Neural crest cell (in vitro differentiated cells): ENCODE data around the gene KCNA10. TPM values are rescaled to one million over a fixed set of nuclear protein-coding genes. Genes with fewer than 3 reads are reported as not detected.

Experiments used
- DNase-seq: peaks from one replicate; pipeline ENCODE4 v3.0.0; 2021; ENCODE audit warnings: low read depth, mixed read lengths, low spot score
- H3K27ac Mint-ChIP-seq: one replicate; pipeline ENCODE4 v1.8.0; 2021; ENCODE audit warnings: mild to moderate bottlenecking, mixed read lengths; ENCODE audit not compliant: unreplicated experiment
- H3K27me3 Mint-ChIP-seq: 2 replicates; pipeline ENCODE4 v1.8.0; 2021; ENCODE audit warnings: low read depth, mild to moderate bottlenecking, mixed read lengths
- H3K36me3 Mint-ChIP-seq: 2 replicates; pipeline ENCODE4 v1.8.0; 2021; ENCODE audit warnings: low read depth, mild to moderate bottlenecking, mixed read lengths
- H3K4me1 Mint-ChIP-seq: 2 replicates; pipeline ENCODE4 v1.8.0; 2021; ENCODE audit warnings: mixed read lengths
- H3K4me3 Mint-ChIP-seq: one replicate; pipeline ENCODE4 v1.8.0; 2021; ENCODE audit warnings: mild to moderate bottlenecking, mixed read lengths
- H3K9me3 Mint-ChIP-seq: 2 replicates; pipeline ENCODE4 v1.8.0; 2021; ENCODE audit warnings: mixed read lengths
- total RNA-seq: library from RNA; stranded (reverse); gene quantifications from 2 replicates; pipeline ENCODE4 v1.2.1, GENCODE V29; 2021
- TF ChIP-seq, protein P1 (sequence below): fragments of 200-600 bp; sonication (generic); conservative IDR thresholded peaks from 2 replicates; pipeline ENCODE4 v1.5.0; 2021; ENCODE audit warnings: antibody characterized with exemption, mild to moderate bottlenecking

The KCNA10 gene
- total RNA-seq, 1 donor from 2014 or later, result not detected

DNA sequence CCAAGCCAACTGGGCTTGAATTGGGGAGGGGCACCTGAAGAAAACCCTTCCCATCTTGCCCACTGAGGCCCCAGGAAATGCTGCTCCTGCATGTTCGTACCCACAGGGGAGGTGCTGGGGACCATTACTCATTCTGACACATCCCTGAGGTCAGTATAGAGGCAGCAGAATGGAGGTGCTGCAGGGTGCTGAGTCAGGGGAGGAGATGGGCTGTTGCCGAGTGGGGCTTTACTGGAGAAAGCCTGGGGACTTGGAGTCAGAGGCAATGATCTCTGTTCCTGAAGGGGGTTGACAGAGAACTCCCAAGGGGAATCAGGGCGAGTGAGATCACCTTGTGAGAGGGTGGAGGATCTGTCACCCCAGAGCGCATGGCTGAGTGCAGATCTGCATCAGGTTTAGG, 40.2 kb upstream of the KCNA10 start:
- Mint-ChIP-seq H3K4me1 (peaks cover 21% of the 10 kb centered on the region), H3K27me3 (peaks cover 32% of the 10 kb centered on the region), H3K4me3 (no peak overlapping the region), H3K36me3 (no peaks in the 10 kb centered on the region), H3K9me3 (no peaks in the 10 kb centered on the region), H3K27ac (no peak overlapping the region)
- TF ChIP-seq, protein P1, sequence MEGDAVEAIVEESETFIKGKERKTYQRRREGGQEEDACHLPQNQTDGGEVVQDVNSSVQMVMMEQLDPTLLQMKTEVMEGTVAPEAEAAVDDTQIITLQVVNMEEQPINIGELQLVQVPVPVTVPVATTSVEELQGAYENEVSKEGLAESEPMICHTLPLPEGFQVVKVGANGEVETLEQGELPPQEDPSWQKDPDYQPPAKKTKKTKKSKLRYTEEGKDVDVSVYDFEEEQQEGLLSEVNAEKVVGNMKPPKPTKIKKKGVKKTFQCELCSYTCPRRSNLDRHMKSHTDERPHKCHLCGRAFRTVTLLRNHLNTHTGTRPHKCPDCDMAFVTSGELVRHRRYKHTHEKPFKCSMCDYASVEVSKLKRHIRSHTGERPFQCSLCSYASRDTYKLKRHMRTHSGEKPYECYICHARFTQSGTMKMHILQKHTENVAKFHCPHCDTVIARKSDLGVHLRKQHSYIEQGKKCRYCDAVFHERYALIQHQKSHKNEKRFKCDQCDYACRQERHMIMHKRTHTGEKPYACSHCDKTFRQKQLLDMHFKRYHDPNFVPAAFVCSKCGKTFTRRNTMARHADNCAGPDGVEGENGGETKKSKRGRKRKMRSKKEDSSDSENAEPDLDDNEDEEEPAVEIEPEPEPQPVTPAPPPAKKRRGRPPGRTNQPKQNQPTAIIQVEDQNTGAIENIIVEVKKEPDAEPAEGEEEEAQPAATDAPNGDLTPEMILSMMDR, result no peak
- DNase-seq, result no peak

DNA sequence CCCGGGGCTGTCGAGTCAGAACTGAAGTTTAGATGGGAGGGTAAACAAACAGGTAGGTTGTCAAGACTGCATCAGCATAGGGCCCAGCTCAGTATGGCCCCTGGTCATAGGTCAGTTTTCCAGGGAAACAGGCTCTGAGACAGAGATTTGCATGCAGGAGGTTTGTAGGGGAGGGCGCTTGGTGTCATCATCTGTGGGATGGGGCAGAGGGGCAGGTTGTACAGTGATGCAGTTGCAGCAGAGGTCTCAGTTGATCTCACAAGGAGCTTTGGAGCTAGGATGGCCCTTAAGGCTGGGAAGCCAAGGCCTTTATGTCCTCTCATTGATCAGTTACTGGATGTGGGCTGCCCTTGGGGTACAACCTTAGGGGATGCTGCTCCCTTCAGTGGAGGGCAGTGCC, 38.5 kb upstream of the KCNA10 start:
- peaks cover 19% of the 10 kb centered on the region for H3K4me1 Mint-ChIP-seq
- no peaks in the 10 kb centered on the region for H3K36me3 Mint-ChIP-seq
- H3K9me3 Mint-ChIP-seq, result no peaks in the 10 kb centered on the region
- DNase-seq, result no peak
- no peak overlapping the region for H3K27ac Mint-ChIP-seq
- TF ChIP-seq, protein P1, result no peak
- no peak overlapping the region for H3K4me3 Mint-ChIP-seq
- H3K27me3 Mint-ChIP-seq, result peaks cover 44% of the 10 kb centered on the region

DNA sequence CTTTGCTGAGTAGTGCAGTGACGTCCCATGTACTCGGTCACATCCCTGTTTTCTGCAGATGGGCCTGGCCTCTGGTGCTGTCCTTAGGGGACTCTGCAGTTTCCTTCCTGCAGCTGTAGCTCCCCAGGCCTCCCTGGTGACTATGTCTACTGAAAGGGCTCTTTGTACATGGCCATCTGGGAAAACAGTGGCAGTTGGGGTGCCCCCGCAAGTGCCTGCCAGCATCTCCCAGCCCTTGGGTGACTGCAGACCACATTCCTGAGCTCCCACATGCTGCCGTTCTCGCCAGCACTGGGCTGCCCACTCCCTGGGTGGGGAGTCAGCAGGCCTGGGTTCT, 37.5 kb upstream of the KCNA10 start:
- peaks cover 19% of the 10 kb centered on the region for H3K4me1 Mint-ChIP-seq
- peaks cover 55% of the 10 kb centered on the region for H3K27me3 Mint-ChIP-seq
- no peak overlapping the region for H3K27ac Mint-ChIP-seq
- DNase-seq, result no peak
- H3K36me3 Mint-ChIP-seq, result no peaks in the 10 kb centered on the region
- H3K4me3 Mint-ChIP-seq, result peak overlapping the region; percentile 56
- TF ChIP-seq, protein P1, result no peak
- no peaks in the 10 kb centered on the region for H3K9me3 Mint-ChIP-seq

DNA sequence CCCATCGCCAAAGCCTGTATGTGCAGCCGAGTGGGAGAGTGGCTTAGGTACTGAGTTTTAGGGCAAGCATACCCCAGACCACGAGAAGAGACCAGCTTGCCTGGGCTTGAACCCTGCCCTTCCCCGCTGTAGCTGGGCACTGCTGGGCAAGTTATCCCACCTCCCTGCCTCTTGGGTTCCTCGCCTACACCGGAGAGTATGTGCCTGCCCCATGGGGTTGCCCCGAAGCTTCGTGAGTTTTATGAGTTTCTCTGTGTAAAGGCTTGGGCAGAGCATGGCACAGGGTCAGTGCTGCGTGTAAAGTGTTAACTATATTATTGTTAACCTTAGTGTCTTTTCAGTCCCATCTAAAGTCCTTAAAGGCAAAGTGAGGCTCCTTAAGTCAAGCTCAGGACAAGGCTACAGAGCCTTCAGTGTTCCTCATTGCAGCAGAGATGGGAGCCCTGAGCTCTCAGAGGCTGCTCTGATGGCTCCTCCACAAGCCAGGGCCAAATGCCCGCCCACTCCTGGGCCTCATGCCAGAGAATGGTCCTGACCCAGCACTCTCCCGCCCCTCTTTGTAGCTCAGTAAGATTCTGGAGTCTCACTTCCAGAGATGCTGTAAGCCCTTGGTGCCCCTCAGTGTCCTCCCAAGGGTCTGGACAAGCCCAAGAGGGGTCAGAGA, 37.0 kb upstream of the KCNA10 start:
- peaks cover 60% of the 10 kb centered on the region for H3K27me3 Mint-ChIP-seq
- no peak overlapping the region for H3K27ac Mint-ChIP-seq
- no peaks in the 10 kb centered on the region for H3K36me3 Mint-ChIP-seq
- DNase-seq, result no peak
- H3K9me3 Mint-ChIP-seq, result no peaks in the 10 kb centered on the region
- H3K4me1 Mint-ChIP-seq, result peaks cover 19% of the 10 kb centered on the region
- H3K4me3 Mint-ChIP-seq, result peak overlapping the region; percentile 56
- TF ChIP-seq, protein P1, result no peak

DNA sequence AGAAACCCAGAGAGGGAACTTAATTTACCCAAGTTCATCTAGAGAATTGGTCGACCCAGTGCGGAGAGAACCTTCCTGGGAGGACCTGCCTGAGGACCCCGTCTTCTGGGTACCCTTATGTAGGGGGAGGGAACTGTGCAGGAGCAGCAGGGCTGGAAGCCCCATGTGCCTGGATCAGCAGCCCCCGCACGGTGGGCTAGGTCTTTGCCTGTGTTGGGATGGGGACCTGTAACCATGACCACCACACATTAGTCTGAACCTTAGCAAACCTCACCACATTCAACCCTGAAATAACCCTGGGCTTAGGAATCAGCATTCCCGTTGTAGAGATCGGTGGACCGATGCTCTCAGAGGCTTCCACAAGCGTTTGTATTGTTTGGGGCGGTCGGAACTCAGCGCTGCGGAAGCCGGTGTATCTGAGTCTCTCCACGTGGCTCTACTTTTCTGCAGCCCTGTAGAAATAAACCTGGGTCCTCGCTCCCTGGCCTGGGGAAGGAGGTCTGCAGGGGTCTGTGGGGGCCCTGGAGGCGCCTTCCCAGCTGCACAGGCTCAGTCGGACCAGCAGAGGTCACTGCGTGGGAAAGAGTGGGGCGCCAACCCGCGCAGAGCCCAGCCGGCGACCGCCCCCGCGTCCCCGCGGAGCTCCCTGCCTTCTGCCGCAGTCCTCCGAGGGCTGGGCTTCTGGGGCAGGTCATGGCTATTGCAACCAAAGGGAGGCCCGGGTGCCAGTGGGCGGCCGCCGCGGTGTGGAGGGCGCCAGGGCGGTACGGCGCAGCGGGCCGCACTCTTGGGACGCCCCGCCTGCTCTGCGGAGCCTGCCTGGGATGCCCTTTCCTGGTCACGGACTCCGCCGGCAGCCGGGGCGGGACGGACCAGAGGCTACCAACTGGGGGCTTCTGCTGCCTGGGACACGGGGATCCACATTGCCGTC, 36.2 kb upstream of the KCNA10 start:
- Mint-ChIP-seq H3K4me1 (peaks cover 19% of the 10 kb centered on the region), H3K4me3 (peak overlapping the region; percentile 56), H3K9me3 (no peaks in the 10 kb centered on the region), H3K36me3 (no peaks in the 10 kb centered on the region), H3K27ac (no peak overlapping the region), H3K27me3 (peaks cover 68% of the 10 kb centered on the region)
- DNase-seq, result peak; percentile 68
- TF ChIP-seq, protein P1, result peak; percentile 79
